ENCODE measurements around the gene KCNQ1. TPM values are rescaled to one million over a fixed set of nuclear protein-coding genes. Genes with fewer than 3 reads are reported as not detected.

Gene KCNQ1
- total RNA-seq, 4 donors from 2014 or later = 3.2 to 12.7 (median 5.5) TPM

GRCh38 chr11:2688381-2689231 is 243.8 kb downstream of the KCNQ1 start:
- no peak for TF ChIP-seq CTCF (IDR thresholded peaks at IDR 0.05; ENCODE audit: low read depth)

GRCh38 chr11:2689651-2690575 is 245.1 kb downstream of the KCNQ1 start:
- no peak for TF ChIP-seq CTCF (IDR thresholded peaks at IDR 0.05; ENCODE audit: low read depth)

- no peak for TF ChIP-seq CTCF (IDR thresholded peaks at IDR 0.05; ENCODE audit: low read depth)
Measured at GRCh38 chr11:2690596-2691354, 246.0 kb downstream of the KCNQ1 start.

- no peak for TF ChIP-seq CTCF (IDR thresholded peaks at IDR 0.05; ENCODE audit: low read depth)
Measured at GRCh38 chr11:2691355-2691761, 246.6 kb downstream of the KCNQ1 start.

GRCh38 chr11:2691991-2692875 is 247.4 kb downstream of the KCNQ1 start:
- TF ChIP-seq CTCF (IDR thresholded peaks at IDR 0.05; ENCODE audit: low read depth) = no peak
